GM19025 (cell line): ENCODE data around the gene ANO6.
A peak's percentile ranks its signal among the peaks of the same experiment; 100 is the strongest.

Experiments used
- ATAC-seq: cut with Tn5 transposase; IDR thresholded peaks from one replicate; pipeline ENCODE4 v1.9.1; 2021; ENCODE audit warnings: mild to moderate bottlenecking, low read depth, moderate library complexity; ENCODE audit not compliant: unreplicated experiment

The ANO6 gene

GRCh38 chr12:45342171-45342570 is 126.3 kb downstream of the ANO6 start:
- ATAC-seq, result no peak

GRCh38 chr12:45342848-45343247 is 127.0 kb downstream of the ANO6 start:
- no peak for ATAC-seq

- ATAC-seq, result no peak
Measured at GRCh38 chr12:45343269-45344051, 127.6 kb downstream of the ANO6 start.

- no peak for ATAC-seq
Measured at GRCh38 chr12:45348311-45348710, 132.4 kb downstream of the ANO6 start.

- ATAC-seq, result no peak
Measured at GRCh38 chr12:45348986-45349385, 133.1 kb downstream of the ANO6 start.

GRCh38 chr12:45349916-45350315 is 134.0 kb downstream of the ANO6 start:
- ATAC-seq, result no peak

GRCh38 chr12:45350861-45351260 is 135.0 kb downstream of the ANO6 start:
- no peak for ATAC-seq

GRCh38 chr12:45351921-45352670 is 136.2 kb downstream of the ANO6 start:
- no peak for ATAC-seq

GRCh38 chr12:45353944-45354343 is 138.0 kb downstream of the ANO6 start:
- ATAC-seq, result no peak

- peak; percentile 99 for ATAC-seq
Measured at GRCh38 chr12:45354399-45354798, 138.5 kb downstream of the ANO6 start.

GRCh38 chr12:45355730-45356129 is 139.8 kb downstream of the ANO6 start:
- ATAC-seq, result no peak

GRCh38 chr12:45356822-45357538 is 141.1 kb downstream of the ANO6 start:
- ATAC-seq, result no peak

- no peak for ATAC-seq
Measured at GRCh38 chr12:45357539-45358417, 141.9 kb downstream of the ANO6 start.

GRCh38 chr12:45362291-45362690 is 146.4 kb downstream of the ANO6 start:
- no peak for ATAC-seq

- no peak for ATAC-seq
Measured at GRCh38 chr12:45363903-45364302, 148.0 kb downstream of the ANO6 start.

GRCh38 chr12:45368841-45369489 is 153.1 kb downstream of the ANO6 start:
- no peak for ATAC-seq

- no peak for ATAC-seq
Measured at GRCh38 chr12:45377815-45378214, 161.9 kb downstream of the ANO6 start.

GRCh38 chr12:45379261-45379660 is 163.4 kb downstream of the ANO6 start:
- no peak for ATAC-seq

- ATAC-seq, result no peak
Measured at GRCh38 chr12:45381351-45381750, 165.5 kb downstream of the ANO6 start.

- no peak for ATAC-seq
Measured at GRCh38 chr12:45388545-45388944, 172.7 kb downstream of the ANO6 start.
